Measurements from ENCODE around the gene GTPBP1.

The GTPBP1 gene

DNA sequence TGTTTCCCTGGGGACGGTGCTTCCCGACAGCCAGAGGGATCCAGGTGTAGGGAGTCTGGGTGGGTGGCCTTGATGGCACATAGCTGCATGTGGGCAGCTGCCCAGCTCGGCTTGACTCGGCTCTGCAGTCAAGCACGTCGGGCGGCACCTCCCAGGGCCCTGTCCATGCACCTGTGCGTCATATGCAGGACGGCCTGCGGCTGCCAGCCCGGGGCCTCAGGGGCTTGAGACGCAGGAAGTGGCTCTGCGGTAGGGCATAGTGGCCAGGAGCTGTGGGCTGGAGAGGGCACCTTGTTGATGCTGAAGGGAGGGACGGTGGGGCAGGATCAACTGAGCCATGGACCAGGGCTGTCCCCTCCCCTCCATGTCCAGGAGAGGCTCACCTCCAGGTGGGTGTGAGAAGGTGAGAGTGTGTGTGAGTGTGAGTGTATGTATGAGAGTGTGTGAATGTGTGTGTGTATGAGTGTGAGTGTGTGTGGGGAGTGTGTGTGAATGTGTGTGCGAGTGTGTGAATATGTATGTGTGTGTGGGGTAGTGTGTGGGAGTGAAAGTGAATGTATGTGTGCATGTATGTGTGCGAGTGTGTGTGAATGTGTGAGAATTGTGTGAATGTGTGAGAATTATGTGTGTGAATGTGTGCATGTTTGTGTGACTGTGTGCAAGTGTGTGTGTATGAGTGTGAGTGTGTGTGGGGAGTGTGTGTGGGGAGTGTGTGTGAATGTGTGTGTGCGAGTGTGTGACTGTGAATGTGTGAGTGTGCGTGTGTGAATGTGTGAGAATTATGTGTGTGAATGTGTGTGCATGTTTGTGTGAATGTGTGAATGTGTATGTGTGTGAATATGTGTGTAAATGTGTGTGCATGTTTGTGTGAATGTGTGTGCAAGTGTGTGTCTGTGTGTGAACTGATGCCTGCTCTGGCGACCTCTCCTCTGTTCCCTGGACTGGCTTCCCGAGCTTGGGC, 55.7 kb downstream of the GTPBP1 start:
- DNase-seq: no peak

DNA sequence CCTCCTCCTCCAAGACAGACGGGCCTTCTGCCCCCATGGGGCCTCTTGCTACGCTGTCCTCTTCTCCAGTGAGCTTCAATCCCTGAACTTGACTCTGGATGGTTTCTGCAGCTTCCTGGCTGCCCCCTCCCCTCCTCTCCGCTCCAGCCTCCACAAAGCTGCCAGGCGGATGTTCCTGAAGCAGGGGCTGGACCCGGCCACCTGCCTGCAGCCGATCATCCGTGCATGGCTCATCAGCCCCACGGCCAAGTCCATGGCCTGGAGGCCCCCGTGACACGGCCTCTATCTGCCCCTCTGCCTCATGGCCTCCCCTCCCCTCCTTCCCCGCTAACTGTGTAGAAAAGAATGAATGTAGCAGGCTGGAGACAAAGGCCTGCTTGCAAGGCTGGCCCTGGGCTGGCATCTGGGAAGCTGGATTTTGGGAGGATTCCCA, 56.8 kb downstream of the GTPBP1 start:
- DNase-seq: peak; percentile 69

DNA sequence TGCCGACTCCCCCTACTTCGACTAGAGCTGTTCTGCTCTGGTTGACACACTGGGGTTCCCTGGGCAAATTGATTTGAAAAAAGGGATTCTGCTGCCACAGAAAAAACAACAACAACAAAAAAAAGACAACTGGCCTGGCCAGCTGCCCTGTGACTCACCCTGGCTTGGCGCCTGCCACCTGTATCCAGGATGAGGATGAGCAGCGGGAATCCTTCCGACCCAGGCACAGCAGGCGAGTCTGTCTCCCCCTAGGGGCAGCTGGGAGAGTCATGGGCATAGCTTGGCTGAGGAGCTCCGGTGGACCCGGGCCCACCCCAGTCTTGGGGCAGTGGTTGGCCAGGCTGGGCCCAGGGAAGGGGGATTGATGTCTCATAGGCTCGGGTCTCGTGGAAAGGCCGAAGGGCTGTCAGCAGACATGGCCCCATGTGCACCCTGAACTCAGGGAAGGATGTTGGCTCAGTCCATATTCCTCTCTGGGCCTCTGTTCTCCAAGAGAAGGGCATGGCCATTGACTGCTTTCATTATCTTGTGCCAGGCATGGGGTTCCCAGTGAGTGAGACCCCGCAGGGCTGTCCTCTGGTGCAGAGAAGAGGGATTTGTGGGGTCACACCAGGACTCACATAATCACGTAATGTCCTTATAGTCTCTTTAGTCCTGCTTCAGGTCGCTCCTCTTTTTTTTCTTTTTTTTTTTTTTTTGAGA, 60.5 kb downstream of the GTPBP1 start:
- peak; percentile 61 for DNase-seq

DNA sequence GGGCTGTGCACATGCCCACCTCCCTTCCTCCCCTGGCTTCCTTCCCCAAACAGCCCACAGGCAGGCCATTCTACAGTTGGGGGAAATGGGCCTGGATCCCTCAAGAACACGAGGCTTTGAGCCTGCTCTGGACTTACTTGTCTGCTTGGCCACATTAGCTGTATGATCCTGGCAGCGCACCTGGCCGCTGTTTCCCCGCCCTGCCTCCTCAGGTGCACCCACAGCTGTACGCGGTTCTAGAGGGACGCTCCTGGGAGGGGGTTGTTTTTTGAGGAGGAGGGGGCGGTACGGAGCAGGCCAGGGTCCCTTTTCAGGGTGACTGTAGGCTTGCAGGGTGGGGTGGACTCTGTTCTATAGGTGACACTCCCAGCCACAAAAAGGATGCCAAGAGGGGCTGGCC, 61.6 kb downstream of the GTPBP1 start:
- DNase-seq: no peak

DNA sequence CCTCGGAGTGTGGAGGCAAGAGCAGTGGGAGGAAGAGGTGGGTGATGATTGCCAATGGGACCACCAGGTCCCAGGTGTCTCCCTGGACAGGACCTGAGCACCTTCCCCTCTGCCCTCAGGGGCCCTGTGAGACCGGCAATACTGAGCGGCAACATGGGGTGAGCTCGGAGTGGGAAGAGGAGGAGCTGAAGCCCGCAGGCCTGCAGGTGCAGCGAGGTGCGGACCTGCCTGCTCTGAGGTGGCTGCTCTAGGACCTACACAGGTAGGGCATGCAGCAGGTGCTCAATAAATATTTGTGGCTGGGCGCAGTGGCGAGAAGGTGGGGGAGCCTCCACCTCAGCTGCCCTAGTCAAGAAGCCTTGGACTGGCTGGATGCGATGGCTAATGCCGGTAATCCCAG, 62.3 kb downstream of the GTPBP1 start:
- no peak for DNase-seq

DNA sequence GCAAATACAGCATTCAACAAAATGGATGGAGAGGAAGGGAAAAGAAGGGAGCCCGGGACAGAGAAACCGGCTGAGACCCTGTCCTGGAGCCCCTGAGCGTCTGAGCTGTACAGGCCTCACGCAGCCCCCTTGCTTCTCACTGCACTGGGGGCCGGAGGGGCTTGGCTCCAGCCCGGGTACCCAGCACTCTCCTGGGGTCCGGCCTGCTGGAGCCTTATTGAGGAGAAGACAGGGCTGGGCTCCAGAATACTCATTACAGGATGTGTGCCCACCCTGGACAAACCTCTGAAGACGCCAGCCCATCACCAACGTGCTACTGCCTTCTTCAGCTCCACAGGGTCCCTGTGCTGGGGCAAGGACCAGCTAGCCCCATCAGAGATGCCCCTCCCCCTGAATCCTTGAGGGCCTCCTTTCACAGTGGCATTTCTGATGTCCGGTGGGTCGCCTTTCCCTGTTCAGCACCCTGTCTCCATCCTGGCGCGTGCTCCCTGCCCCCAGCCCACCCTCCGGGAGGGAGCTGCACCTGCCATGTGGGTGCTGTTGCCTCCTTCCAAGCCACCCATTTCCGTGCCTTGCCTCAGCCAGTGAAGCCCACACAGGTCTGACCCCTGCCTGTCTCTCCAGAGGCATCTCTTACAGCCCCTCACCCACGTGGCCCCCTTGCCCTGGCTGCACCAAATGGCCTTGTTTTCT, 64.7 kb downstream of the GTPBP1 start:
- DNase-seq: no peak

DNA sequence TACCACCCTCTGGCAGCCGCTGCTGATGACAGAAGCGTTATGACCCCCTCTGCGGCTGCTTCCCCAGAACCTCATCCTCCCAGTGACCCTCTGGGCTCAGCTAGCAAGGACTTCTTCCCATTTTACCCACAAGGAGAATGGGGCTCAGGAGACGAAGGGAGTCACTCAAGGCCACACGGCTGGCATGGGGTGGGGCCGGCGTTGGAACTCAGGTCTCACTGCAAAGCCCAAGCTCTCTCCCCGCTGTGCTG, 66.8 kb downstream of the GTPBP1 start:
- DNase-seq: no peak

DNA sequence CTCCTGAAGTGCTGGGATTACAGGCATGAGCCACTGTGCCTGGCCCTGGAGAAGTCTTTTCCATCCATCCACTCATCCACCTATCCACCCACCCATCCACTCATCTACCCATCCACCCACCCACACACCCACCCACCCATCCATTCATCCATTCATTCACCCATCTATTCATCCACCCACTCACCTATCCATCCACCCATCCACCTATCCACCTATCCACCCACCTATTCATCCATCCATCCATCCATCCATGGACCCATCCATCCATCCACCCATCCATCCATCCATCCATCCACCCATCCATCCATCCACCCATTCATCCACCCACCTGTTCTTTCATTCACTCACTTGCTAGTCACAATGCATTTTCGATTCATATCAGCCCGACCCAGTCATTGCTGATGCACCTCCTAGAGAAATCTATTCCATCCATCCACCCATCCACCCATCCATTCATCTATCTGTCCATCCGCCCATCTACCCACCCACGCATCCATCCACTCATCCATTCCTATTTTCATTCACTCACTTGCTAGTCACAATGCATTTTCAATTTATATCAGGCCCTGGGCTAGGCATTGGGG, 67.7 kb downstream of the GTPBP1 start:
- no peak for DNase-seq

DNA sequence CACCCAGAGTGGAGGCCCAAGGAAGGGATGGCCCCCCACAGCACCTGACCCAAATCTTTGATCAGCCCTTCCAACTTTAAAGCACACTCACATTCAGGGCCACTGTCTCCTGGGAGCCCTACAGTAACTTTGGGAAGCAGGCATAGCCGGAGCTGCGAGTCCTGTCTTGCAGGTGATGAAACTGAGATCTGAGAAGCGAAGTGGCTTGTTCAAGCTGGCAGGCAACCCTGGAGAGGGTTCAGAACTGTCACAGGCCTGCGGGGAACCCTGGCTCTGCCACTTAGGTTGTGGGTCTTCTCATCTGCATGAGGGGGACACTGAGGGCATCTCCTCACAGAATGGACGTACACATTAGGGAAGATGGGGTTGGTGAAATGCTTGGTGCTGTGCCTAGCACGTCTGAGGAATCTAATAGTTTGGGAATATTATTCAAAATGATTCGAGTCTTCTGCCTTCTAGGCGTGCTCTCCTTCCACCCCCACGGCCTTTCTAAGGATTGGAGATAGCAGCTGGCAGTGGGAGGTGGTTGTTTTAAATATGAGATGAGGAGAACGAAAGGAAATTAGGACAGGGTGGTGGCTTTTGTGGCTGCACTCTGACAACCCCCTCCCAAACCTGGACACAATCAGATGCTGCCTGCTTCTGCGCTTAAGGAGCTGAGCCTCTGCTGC, 68.9 kb downstream of the GTPBP1 start:
- no peak for DNase-seq

DNA sequence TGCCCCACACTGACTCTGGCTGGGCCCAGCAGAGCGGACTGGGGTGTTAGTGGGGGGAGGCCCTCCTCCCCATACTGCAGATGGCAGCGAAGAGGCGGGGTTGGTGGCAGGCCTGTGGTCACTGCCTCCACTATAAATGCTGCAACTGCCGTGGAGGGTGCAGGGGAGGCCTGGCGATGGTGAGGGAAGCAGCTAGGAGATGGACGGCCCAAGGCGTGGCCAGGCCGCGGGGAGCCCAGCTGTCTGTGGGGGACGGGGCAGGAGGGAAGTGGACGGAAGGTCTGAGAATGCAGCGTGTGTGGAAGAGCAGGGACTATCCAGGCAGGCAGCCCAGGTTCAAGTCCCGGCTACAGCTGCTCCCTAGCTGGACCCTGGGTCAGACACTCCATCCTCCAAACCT, 69.9 kb downstream of the GTPBP1 start:
- no peak for DNase-seq

DNA sequence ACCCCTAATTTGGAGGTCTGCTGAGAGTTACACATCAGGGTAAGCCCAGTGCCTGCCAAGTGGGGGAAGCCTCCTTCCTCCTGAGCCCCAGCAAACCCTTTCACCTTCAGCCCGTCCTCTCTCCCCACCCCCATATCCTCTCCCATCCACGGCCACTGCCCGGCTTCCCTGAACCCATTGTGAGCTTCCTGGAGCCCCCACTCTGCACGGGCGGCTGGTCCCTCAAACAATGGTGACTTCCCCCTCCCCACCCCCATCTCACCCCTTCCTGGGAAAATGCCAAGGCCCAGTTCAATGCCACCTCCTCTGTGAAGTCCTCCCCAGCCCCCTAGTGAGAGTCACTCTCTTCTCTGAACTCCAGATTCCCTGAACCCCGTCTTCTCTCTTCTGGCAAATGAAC, 70.3 kb downstream of the GTPBP1 start:
- no peak for DNase-seq

DNA sequence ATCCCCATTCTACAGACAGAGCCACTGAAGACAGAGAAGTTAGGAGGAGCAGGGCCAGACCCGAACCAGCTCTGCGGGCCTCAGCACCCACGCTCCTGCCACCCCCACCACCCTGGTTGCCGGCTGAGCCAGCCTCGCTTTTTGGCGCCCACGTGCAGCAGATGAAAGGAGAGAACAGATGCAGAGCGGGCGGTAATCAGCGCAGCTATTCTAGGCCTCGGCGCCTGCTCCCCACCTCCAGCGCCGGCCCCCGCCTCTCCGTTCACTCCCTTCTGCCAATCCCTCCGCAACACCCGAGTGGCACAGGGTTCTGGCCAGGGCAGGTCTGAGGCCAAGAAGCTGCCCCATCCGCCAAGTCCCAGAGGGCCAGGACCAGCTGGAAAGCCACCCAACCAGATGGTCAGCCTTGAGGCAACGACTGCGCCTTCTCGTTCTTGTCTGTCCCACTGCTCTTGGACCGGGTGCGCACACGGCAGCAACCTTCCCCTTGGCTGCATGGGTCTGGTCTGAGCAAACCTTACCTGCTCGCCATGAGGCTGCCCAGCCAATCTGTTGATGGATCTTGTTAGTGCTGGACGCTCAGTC, 71.4 kb downstream of the GTPBP1 start:
- DNase-seq: no peak

DNA sequence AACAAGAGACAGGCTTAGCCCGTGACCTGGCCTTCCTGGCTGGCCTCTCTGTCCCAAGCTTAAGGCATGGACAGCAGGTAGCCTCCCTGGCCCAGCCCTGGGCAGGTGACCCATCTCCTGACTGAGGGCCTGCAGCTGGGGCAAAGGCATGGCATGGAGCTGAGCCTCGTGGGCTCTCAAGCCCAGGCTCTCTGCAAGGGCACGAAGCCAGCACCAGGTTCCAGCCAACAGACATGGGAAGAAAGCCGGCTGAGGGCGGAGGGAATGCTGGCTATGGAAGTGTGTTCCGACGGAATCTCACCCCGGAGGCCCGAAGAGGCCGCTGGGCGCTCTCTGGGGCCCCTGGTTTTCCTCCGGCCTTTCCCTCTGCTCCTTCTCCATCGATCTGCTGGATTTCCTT, 75.3 kb downstream of the GTPBP1 start:
- no peak for DNase-seq

DNA sequence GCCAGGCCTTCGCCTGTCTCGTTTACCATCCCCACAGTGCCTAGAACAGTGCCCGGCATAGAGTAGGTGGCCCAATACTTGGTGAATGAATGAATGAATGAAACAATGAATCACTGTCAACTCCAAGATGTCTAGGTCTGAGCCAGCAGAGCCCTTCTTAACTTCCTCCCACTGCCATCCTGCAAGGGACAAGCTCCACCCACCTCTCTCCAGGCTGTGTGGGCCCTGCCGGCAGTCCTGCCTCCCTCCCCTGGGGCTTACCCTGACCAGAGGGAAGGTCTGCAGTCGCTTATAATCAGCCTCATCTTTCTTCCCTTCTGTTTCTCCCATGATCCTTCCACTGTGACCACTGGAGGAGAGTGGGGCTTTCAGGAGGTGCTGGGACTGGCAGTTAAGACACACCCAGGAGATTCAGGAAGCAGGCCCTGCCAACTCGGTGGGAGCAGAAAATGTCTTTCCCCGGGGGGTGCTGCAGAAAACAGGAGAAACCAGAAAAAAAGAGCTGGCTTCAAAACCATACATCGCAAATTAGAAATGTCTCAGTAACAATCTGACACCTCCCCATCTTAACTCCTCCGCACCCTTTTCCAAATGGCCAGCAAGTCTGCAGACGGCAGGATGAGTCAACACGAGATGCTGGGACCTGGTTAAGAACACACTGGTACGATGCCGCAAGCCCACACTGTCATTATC, 76.8 kb downstream of the GTPBP1 start:
- no peak for DNase-seq
